GM19193 (cell line): ENCODE results near the gene ABCB9.

Experiments used
- POLR2A ChIP-seq: IDR thresholded peaks from 4 replicates; pipeline ENCODE4 v1.6.1; 2011; ENCODE audit not compliant: insufficient read depth, insufficient read length; ENCODE audit errors: extremely low read depth

The ABCB9 gene

DNA sequence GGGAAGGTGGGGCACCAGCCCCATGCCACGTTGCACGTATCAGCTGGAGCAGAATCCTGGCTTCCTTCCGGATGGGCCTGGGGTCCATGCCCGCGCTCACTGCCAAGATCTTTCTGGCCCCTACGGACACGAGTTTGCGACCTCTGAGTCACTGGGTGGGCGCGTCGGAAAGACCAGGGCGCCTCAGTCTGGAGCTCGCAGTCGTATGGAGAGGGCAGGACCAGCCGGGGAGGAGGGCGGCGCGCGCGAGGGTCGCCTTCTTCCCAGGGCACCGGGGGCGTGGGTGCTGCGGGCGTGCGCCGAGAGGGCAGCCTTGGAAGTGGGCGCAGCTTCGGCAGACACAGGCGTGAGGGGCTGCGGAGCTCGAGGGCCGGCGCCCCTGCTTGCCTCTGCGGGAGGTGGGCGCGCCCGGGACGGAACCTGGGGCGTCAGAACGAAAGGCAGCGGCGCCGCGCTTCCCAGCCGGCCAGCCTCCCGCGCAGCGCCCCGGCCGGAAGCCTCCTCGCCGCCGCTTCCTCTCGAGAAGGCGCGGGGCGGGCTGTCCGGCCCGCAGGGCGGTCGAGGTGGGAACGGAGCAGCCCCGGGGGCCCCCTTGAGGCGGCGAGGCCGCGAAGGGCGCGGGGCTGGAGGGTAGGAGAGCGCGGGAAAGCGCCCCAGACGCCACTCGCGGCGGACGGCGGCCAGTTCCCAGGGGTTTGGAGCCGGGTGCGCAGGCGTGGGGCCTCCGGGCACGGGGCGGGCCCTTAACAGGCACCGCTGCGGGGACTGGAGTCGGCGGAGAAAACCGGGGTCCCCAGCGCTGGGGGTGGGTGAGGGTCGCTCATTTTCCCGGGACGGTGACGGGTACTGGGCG, 14.1 kb upstream of the ABCB9 start, which contains the start of gene ARL6IP4:
Gene ARL6IP4, plus strand, starts transcription at position 499 of the 853 bp plus-strand sequence. CDS start 459 bp downstream, outside the sequence.
- TF ChIP-seq POLR2A, result peak; percentile 86

- TF ChIP-seq POLR2A, result no peak
Measured at GRCh38 chr12:122979908-122980182, 13.6 kb upstream of the ABCB9 start.

DNA sequence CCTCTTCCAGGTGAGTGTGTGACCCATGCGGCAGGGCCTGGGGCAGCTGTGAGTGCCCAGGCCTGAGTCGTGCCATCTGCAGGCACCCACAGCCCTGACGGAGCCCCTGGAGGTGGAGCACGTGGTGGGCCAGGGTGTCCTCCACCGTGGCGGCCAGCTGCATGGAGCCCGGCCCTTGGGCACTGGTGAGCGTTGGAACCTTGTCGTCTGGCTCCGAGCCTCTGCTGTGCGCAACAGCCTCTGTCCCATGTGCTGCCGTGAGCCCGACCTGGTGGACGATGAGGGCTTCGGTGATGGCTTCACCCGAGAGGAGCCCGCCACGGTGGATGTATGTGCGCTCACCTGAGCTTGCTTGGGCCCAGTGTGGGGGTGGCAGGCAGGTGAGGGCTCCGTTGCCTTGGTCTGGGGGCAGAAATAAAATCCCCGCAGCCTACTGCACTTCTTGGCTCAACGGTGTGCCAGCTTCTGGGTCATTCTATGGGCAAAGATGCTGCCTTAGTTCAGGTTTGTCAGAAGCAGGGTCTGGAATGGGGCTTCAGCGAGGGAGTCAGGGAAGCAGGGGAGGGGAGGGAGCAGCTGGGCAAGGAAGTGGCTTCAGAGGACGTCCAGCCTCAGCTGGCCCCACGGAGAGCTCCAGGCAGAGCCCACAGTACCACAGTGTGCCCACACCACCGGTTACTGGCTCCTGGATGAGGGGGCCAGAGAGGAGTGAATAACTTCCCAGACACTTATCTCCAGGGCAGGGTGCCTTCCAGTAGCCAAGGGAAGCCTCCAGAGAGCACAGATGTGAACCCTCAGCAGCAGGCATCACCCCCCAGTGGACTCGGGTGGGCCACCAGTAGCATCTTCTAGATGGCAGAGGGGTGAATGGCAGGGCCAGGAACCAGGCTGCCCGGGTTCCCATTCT, 13.0 kb upstream of the ABCB9 start:
- TF ChIP-seq POLR2A, result no peak

DNA sequence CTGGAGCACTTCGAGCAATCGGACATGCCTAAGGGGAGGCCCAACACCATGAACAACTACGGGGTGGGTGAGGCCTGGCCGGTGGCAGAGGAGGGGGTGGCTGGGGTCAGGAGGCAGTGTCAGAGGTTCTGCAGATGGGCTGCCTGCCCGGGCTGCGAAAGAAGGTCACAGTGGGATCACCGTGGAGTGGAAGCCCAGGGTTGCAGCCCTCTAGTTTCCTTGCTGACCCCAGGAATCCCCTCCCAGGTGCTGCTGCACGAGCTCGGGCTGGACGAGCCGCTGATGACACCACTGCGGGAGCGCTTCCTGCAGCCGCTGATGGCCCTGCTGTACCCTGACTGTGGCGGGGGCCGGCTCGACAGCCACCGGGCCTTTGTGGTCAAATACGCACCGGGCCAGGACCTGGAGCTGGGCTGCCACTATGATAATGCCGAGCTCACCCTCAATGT, 12.3 kb upstream of the ABCB9 start:
- no peak for TF ChIP-seq POLR2A

GRCh38 chr12:122977655-122978392, 11.6 kb upstream of the ABCB9 start:
- TF ChIP-seq POLR2A, result no peak

DNA sequence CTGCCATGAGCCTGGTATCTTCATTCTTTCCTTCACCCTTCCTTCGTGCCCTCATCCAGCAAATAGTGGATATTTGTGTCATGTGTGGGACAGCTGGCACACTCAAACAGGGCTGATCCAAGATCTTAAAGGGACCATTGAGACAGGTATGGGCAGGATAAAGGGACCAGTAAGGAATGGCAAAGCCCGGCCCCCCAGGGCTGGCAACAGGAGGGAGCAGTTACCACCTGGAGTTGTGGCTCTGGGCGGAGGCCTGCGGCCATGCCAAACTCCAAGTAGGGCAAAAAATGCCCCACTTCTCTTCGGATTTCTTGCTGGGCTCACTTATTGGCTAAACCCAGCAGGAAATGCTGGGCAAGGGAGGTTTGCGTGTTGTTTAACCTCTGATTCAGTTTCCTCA, 10.9 kb upstream of the ABCB9 start:
- TF ChIP-seq POLR2A, result no peak

DNA sequence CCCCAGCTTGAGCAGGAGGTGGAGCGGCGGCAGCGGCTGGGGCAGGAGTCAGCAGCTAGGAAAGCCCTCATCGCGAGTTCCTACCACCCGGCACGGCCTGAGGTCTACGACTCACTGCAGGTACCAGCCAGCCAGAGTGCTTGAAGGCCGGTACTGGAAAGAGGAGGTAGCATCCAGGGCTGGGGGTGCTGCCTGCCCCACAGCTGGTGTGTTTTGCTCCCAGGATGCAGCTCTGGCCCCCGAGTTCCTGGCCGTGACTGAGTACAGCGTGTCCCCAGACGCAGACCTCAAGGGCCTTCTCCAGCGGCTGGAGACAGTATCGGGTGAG, 10.3 kb upstream of the ABCB9 start:
- no peak for TF ChIP-seq POLR2A

- no peak for TF ChIP-seq POLR2A
Measured at GRCh38 chr12:122975790-122976647, 9.8 kb upstream of the ABCB9 start.

- peak; percentile 67 for TF ChIP-seq POLR2A
Measured at GRCh38 chr12:122974892-122975789, 8.9 kb upstream of the ABCB9 start, which contains the start of gene OGFOD2. Gene OGFOD2 (plus strand): TSS chr12:122975244. CDS start chr12:122975252, 8 bp downstream.

DNA sequence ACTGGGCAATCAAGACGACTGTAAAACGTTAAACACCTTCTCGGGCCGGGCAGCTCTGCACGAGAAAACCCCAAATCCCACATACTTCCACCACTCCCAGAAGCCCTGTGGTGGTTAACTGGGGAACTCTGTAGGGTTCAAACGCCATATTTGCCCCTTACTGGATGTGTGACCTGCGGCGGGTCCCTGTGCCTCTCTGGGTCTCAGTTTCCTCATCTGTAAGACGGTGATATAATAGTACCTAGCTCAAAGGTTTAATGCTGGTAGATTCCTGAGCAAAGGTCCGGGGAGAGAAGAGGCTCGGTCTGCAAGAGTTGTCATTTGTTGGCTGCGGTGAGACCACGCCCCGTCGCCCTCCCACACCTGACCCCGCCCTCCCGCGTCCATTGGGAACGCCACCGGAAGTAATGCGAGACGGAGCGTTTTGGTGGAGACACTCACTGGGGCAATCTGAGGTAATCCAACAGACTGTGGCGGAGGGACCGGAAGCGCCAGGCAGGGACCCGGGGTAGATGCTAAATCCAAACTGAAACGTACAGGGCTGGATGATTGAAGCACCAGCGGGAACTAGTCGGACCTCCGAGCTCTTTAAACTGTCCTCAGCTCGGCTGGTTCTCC, 8.1 kb upstream of the ABCB9 start:
- peak; percentile 62 for TF ChIP-seq POLR2A

DNA sequence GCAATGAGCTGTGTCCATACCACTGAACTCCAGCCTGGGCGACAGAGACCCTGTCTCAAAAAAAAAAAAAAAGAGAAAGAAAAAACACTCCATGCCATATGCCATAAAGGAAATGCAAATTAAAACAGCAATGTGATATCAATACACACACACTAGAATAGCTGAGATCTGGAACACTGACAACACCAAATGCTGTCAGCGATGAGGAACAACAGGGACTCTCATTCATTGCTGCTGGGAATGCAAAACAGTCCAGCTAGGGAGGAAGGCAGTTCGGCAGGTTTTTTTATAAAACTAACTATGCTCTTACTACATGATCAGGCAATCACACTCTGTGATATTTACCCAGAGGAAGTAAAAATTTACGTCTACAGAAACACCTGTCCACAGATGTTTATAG, 3.4 kb upstream of the ABCB9 start:
- no peak for TF ChIP-seq POLR2A

- TF ChIP-seq POLR2A, result no peak
Measured at GRCh38 chr12:122968104-122968503, 1.8 kb upstream of the ABCB9 start.

GRCh38 chr12:122966743-122967550, 684 bp upstream of the ABCB9 start:
- no peak for TF ChIP-seq POLR2A
